ENCODE results near the gene SYT1. TPM values are rescaled to one million over a fixed set of nuclear protein-coding genes. Genes with fewer than 3 reads are reported as not detected.

SYT1 gene
- total and polyA plus RNA-seq, 8 donors = 0.16 to 1.2 (median 0.26) TPM

- Histone ChIP-seq H3K27me3 (no peaks in the 10 kb centered on the region), H3K4me3 (no peak overlapping the region), H3K9me3 (no peaks in the 10 kb centered on the region), H3K4me1 (no peaks in the 10 kb centered on the region), H3K27ac (no peak overlapping the region), H3K36me3 (no peaks in the 10 kb centered on the region)
- FAIRE-seq (no peak), DNase-seq (no peak), ATAC-seq (no peak)
- no peak for TF ChIP-seq CTCF (IDR thresholded peaks at IDR 0.05)
- intact Hi-C loops (cut with DNase I) = no loop called here
Observed at GRCh38 chr12:79057540-79057939, 193.0 kb downstream of the SYT1 start.

DNA sequence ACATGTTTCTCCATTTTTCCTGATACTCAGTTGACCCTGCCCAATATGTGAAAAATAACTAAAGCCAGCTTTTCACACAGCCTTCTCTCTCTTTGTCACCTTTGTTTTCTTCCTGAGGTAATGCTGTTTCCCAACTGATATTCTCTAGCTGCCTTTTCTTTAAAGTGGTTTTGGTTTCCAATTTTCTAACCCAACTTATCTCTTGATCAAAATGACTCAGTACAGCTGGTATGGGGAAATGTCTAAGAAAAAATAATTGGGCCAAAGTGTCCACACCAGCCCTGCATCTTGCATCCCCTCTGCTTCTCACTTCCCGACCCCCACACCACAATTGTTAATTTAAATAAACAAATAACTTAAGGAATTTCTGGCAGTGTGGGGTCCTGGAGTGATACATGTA, 193.8 kb downstream of the SYT1 start:
- H3K4me3 ChIP-seq = no peak overlapping the region
- no peaks in the 10 kb centered on the region for H3K4me1 ChIP-seq
- 22 to 23% methylated on average over 1 of the region's 1 CpG for WGBS, 2 donors
- FAIRE-seq (no peak), ATAC-seq (peak in 1 of 4 donors; percentile 36), DNase-seq (no peak)
- intact Hi-C loops (cut with DNase I) = no loop called here
- no peak overlapping the region for H3K27ac ChIP-seq
- TF ChIP-seq CTCF (IDR thresholded peaks at IDR 0.05) = no peak
- no peaks in the 10 kb centered on the region for H3K27me3 ChIP-seq
- H3K9me3 ChIP-seq = no peaks in the 10 kb centered on the region
- H3K36me3 ChIP-seq = no peaks in the 10 kb centered on the region

DNA sequence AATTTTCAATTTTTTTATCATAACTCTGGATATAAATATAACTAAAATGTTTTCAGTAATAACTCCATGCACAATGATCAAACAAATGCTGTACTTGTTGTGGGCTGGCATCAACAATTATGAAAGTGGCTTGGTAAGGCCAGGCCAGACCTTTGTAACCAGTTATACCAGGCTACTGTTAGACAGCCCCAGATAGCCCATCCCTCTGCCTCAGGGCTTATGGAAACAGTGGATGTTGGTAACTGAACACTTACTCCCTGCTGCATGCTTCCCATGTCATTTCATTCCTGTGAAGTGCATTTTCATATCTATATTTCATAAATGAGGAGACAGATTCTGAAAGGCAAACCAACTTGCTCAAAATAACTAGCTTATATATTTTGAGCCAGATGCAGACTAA, 195.0 kb downstream of the SYT1 start:
- H3K27me3 ChIP-seq = no peaks in the 10 kb centered on the region
- FAIRE-seq (no peak), DNase-seq (no peak), ATAC-seq (no peak)
- no peak for TF ChIP-seq CTCF (IDR thresholded peaks at IDR 0.05)
- intact Hi-C loops (cut with DNase I) = no loop called here
- H3K9me3 ChIP-seq = no peaks in the 10 kb centered on the region
- H3K36me3 ChIP-seq = no peaks in the 10 kb centered on the region
- no peak overlapping the region for H3K27ac ChIP-seq
- no peaks in the 10 kb centered on the region for H3K4me1 ChIP-seq
- H3K4me3 ChIP-seq = no peak overlapping the region

DNA sequence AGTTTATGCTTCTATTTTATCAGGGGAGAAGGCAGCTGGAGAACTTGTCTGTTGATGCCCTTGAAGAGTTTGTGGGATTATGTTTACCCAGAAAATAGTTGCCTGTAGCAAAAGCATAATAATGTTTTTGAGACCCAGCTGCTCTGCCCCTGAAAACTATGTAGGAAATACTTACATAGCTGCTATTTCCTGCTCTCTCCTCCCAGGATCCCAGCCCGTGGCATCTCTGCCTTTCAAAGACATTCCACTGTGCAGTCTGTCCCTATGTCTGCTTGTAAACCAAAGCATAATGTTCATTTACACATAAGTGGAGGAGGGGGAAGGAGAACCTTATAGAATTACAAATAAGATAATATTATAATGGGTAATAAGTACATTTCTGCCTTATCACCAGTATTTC, 198.7 kb downstream of the SYT1 start:
- ATAC-seq (no peak), FAIRE-seq (no peak), DNase-seq (no peak)
- no peaks in the 10 kb centered on the region for H3K4me1 ChIP-seq
- 17 to 26% methylated on average over 1 of the region's 1 CpG for WGBS, 2 donors
- no peaks in the 10 kb centered on the region for H3K36me3 ChIP-seq
- no peaks in the 10 kb centered on the region for H3K9me3 ChIP-seq
- no peak overlapping the region for H3K4me3 ChIP-seq
- H3K27ac ChIP-seq = no peak overlapping the region
- TF ChIP-seq CTCF (IDR thresholded peaks at IDR 0.05) = no peak
- H3K27me3 ChIP-seq = no peaks in the 10 kb centered on the region
- intact Hi-C loops (cut with DNase I) = no loop called here

DNA sequence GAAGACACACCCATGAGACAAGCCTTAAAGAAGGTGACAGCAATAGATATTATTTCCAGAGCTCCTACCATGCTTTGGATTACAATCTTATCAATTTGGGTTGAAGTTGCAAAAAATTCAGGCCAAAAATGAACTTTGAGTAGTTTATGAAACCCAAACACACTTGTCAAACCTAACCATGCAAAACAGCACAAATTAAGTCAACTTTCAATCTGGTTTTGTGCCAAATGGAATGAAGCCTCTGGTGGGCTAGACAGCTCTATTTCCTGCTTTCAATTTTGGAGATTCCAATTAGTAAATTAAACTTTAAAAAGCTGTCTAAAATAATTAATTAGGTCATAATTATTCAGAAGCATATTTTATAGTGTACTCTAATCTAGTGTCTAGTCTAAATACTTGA, 203.4 kb downstream of the SYT1 start:
- TF ChIP-seq CTCF (IDR thresholded peaks at IDR 0.05) = no peak
- no peaks in the 10 kb centered on the region for H3K9me3 ChIP-seq
- no peaks in the 10 kb centered on the region for H3K4me1 ChIP-seq
- H3K4me3 ChIP-seq = no peak overlapping the region
- no peak for ATAC-seq
- intact Hi-C loops (cut with DNase I) = no loop called here
- no peaks in the 10 kb centered on the region for H3K36me3 ChIP-seq
- H3K27ac ChIP-seq = no peak overlapping the region
- DNase-seq = no peak
- H3K27me3 ChIP-seq = no peaks in the 10 kb centered on the region
- no peak for FAIRE-seq
